Mesenchymal stem cell (in vitro differentiated cells and primary cell): ENCODE results near the gene WDR64.

Experiments
- DNase-seq: peaks from one replicate; pipeline ENCODE4 v3.0.0-alpha.2; 2013
- H2AFZ ChIP-seq: one replicate; pipeline ENCODE4 v1.6.1; 2013; ENCODE audit warnings: low read depth, mild to moderate bottlenecking, control low read depth, inconsistent platforms, low read length, moderate library complexity
- H2AK5ac ChIP-seq: 2 replicates; pipeline ENCODE4 v1.6.1; 2013; ENCODE audit warnings: low read length, moderate library complexity, mild to moderate bottlenecking, inconsistent platforms; ENCODE audit not compliant: severe bottlenecking
- H2BK120ac ChIP-seq: one replicate; pipeline ENCODE4 v1.6.1; 2013; ENCODE audit warnings: low read depth, mild to moderate bottlenecking, inconsistent platforms, low read length, moderate library complexity
- H2BK12ac ChIP-seq, 2 experiments: one replicate each; pipeline ENCODE4 v1.6.1; 2013; ENCODE audit warnings: inconsistent platforms in 2 of 2, low read length in 2 of 2, mild to moderate bottlenecking in 2 of 2, moderate library complexity in 2 of 2, control low read depth in 1 of 2
- H2BK15ac ChIP-seq: one replicate; pipeline ENCODE4 v1.6.1; 2013; ENCODE audit warnings: mild to moderate bottlenecking, low read depth, inconsistent platforms; ENCODE audit not compliant: poor library complexity, severe bottlenecking
- H2BK5ac ChIP-seq: 2 replicates; pipeline ENCODE4 v1.6.1; 2013; ENCODE audit warnings: low read depth, mild to moderate bottlenecking, low read length, control low read depth, inconsistent platforms; ENCODE audit not compliant: poor library complexity, severe bottlenecking
- H3K14ac ChIP-seq, 2 experiments: one replicate each; pipeline ENCODE4 v1.6.1; 2013; ENCODE audit warnings: inconsistent platforms in 2 of 2, low read length in 2 of 2, control low read depth in 1 of 2, mild to moderate bottlenecking in 1 of 2, moderate library complexity in 1 of 2
- H3K18ac ChIP-seq, 2 experiments: one replicate each; pipeline ENCODE4 v1.6.1; 2013; ENCODE audit warnings: inconsistent platforms in 2 of 2, low read length in 2 of 2, control low read depth in 1 of 2, low read depth in 1 of 2, mild to moderate bottlenecking in 1 of 2
- H3K23ac ChIP-seq, 2 experiments: one replicate each; pipeline ENCODE4 v1.6.1; 2013; ENCODE audit warnings: inconsistent platforms in 2 of 2, low read length in 2 of 2, mild to moderate bottlenecking in 2 of 2, moderate library complexity in 2 of 2, control low read depth in 1 of 2
- H3K27ac ChIP-seq: 2 replicates; pipeline ENCODE4 v1.5.1; 2013; ENCODE audit warnings: mild to moderate bottlenecking, moderate library complexity, low read length, control low read depth, inconsistent platforms; ENCODE audit not compliant: poor library complexity, severe bottlenecking
- H3K27me3 ChIP-seq, 2 experiments: 2 replicates each; pipeline versions ENCODE4 v1.6.1 to v1.7.0; 2013; ENCODE audit warnings: low read length in 2 of 2, mild to moderate bottlenecking in 2 of 2, moderate library complexity in 2 of 2, control low read depth in 1 of 2, inconsistent platforms in 1 of 2; ENCODE audit not compliant: control insufficient read depth in 1 of 2, insufficient read depth in 1 of 2
- H3K36me3 ChIP-seq, 2 experiments: 2 replicates each; pipeline versions ENCODE4 v1.6.1 to v1.7.0; 2013; ENCODE audit warnings: low read length in 2 of 2, control low read depth in 1 of 2, inconsistent platforms in 1 of 2, low read depth in 1 of 2, mild to moderate bottlenecking in 1 of 2; ENCODE audit not compliant: insufficient read depth in 2 of 2, control insufficient read depth in 1 of 2
- H3K4ac ChIP-seq, 2 experiments: one replicate each; pipeline ENCODE4 v1.6.1; 2013; ENCODE audit warnings: inconsistent platforms in 2 of 2, low read length in 2 of 2, mild to moderate bottlenecking in 2 of 2, moderate library complexity in 2 of 2, control low read depth in 1 of 2, low read depth in 1 of 2
- H3K4me1 ChIP-seq: 2 replicates; pipeline ENCODE4 v1.6.1; 2013; ENCODE audit warnings: low read depth, low read length, control low read depth; ENCODE audit not compliant: control insufficient read depth, insufficient read depth
- H3K4me2 ChIP-seq: 2 replicates; pipeline ENCODE4 v1.6.1; 2013; ENCODE audit warnings: low read length, mild to moderate bottlenecking, inconsistent platforms; ENCODE audit not compliant: poor library complexity, severe bottlenecking
- H3K4me3 ChIP-seq, 2 experiments: 2 replicates each; pipeline versions ENCODE4 v1.5.1 to v1.7.0; 2013; ENCODE audit warnings: low read length in 2 of 2, mild to moderate bottlenecking in 2 of 2, control low read depth in 1 of 2, low read depth in 1 of 2; ENCODE audit not compliant: insufficient read depth in 1 of 2
- H3K79me1 ChIP-seq: replicated peaks from 2 replicates; pipeline ENCODE4 v1.6.1; 2013; ENCODE audit warnings: mild to moderate bottlenecking, control low read depth, low read length, inconsistent platforms; ENCODE audit not compliant: poor library complexity, severe bottlenecking
- H3K9ac ChIP-seq: 2 replicates; pipeline ENCODE4 v1.7.0; 2013; ENCODE audit warnings: mild to moderate bottlenecking, low read length, moderate library complexity
- H3K9me3 ChIP-seq: 2 replicates; pipeline ENCODE4 v1.7.0; 2013; ENCODE audit warnings: mild to moderate bottlenecking, low read length; ENCODE audit not compliant: control insufficient read depth
- H4K8ac ChIP-seq: one replicate; pipeline ENCODE4 v1.6.1; 2013; ENCODE audit warnings: inconsistent platforms, mild to moderate bottlenecking, low read length, moderate library complexity
- H4K91ac ChIP-seq: one replicate; pipeline ENCODE4 v1.6.1; 2013; ENCODE audit warnings: mild to moderate bottlenecking, low read length, inconsistent platforms
- WGBS: methylation state at CpG from one replicate; pipeline ENCODE4 v1.1.7; 2013; ENCODE audit warnings: mixed read lengths; 5-methylcytosine and 5-hydroxymethylcytosine counted together

The WDR64 gene

DNA sequence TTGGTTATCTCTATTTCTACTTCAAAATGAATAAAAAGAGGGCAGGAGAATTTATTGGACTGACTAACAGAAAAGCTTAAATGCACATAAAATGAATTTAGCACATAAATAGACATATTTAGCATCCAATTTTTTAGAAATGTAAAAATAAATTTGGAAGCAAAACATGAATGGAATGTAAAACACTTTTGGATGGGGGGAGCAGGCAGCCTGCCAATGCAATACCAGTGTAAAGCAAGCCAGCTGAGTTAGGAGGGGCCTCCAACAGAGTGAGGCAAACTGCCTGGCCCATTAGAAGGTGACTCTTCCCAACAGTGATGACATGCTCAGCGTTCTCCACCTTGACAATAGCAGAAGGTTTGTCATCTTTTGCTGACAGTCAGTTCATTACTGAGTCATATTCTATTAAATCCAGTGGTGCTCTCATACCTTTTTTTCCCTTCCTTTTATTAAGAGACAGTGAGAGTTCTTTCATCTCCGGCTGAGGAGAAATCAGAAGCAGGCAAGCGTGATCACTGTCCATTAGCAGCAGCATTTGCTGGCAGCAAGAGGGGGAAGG is 176.5 kb downstream of the WDR64 start:
- H2BK15ac ChIP-seq, result no peak overlapping the region
- no peak overlapping the region for H3K27ac ChIP-seq
- no peak overlapping the region for H4K8ac ChIP-seq
- WGBS, result 45% methylated on average over 3 of the region's 3 CpGs
- no peak overlapping the region for H4K91ac ChIP-seq
- H3K14ac ChIP-seq, result no peak overlapping the region
- H3K9ac ChIP-seq, result no peak overlapping the region
- H3K4me2 ChIP-seq, result no peak overlapping the region
- peaks cover 3% of the 10 kb centered on the region for H3K4me1 ChIP-seq
- no peaks in the 10 kb centered on the region for H3K79me1 ChIP-seq
- DNase-seq, result no peak
- no peaks in the 10 kb centered on the region for H3K27me3 ChIP-seq
- no peak overlapping the region for H3K4ac ChIP-seq
- no peak overlapping the region for H2AFZ ChIP-seq
- no peak overlapping the region for H3K4me3 ChIP-seq
- no peak overlapping the region for H2AK5ac ChIP-seq
- H2BK12ac ChIP-seq, result no peak overlapping the region
- no peak overlapping the region for H2BK120ac ChIP-seq
- H3K23ac ChIP-seq, result no peak overlapping the region
- no peaks in the 10 kb centered on the region for H3K36me3 ChIP-seq
- H2BK5ac ChIP-seq, result no peak overlapping the region
- H3K9me3 ChIP-seq, result no peaks in the 10 kb centered on the region
- H3K18ac ChIP-seq, result no peak overlapping the region

GRCh38 chr1:241829468-241829867 is 177.4 kb downstream of the WDR64 start:
- no peak for DNase-seq
- H4K8ac ChIP-seq, result no peak overlapping the region

DNA sequence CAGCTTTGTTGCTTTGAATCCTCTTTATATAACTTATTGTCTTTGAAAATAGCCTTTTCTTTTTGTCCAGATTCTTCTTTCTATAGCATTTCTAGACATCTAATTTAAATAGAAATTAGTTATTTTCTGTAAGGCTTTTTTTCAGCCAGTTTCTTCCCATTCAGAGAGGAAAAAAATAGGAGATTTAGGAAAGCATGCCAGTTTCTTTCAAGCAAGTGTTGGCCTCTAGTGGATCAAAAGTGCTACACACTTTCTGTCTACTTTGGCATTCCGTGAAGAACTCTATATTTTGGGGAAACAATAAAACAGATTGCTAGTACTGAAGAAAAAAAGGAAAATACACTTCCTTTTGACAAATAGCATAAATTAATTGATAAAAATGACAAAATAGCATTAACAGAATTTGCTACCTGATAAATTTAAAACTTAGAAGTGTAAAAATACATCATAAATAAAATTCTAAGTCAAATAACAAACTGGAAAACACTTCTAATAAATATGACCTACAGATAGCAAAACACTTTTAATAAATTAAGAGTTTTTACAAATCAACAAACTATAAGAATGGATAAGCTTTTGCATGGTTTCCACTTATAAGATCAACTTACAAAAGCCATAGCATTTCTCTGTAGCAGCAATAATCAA is 182.8 kb downstream of the WDR64 start:
- H3K4me2 ChIP-seq, result no peak overlapping the region
- no peak overlapping the region for H4K8ac ChIP-seq
- H2BK120ac ChIP-seq, result no peak overlapping the region
- no peak overlapping the region for H4K91ac ChIP-seq
- no peaks in the 10 kb centered on the region for H3K4me1 ChIP-seq
- no peak overlapping the region for H3K14ac ChIP-seq
- no peaks in the 10 kb centered on the region for H3K79me1 ChIP-seq
- no CpG with 5 or more reads among the region's 1 CpG for WGBS
- H3K23ac ChIP-seq, result no peak overlapping the region
- peak overlapping the region; percentile 55 for H3K9ac ChIP-seq
- DNase-seq, result peak; percentile 67
- no peak overlapping the region for H3K4me3 ChIP-seq
- no peak overlapping the region for H2BK5ac ChIP-seq
- no peaks in the 10 kb centered on the region for H3K27me3 ChIP-seq
- H2AK5ac ChIP-seq, result no peak overlapping the region
- no peak overlapping the region for H2BK15ac ChIP-seq
- H2AFZ ChIP-seq, result no peak overlapping the region
- H3K36me3 ChIP-seq, result no peaks in the 10 kb centered on the region
- H3K18ac ChIP-seq, result no peak overlapping the region
- no peak overlapping the region for H2BK12ac ChIP-seq
- H3K4ac ChIP-seq, result no peak overlapping the region
- H3K27ac ChIP-seq, result no peak overlapping the region
- H3K9me3 ChIP-seq, result no peaks in the 10 kb centered on the region

More at GRCh38 chr1:241829468-241829867, 177.4 kb downstream of the WDR64 start:
- Histone ChIP-seq H3K4me1 (peaks cover 3% of the 10 kb centered on the region), H3K18ac (no peak overlapping the region), H3K27me3 (no peaks in the 10 kb centered on the region), H3K4me2 (no peak overlapping the region), H3K36me3 (no peaks in the 10 kb centered on the region), H3K79me1 (no peaks in the 10 kb centered on the region), H3K4me3 (no peak overlapping the region), H2AK5ac (no peak overlapping the region), H3K27ac (no peak overlapping the region), H3K9me3 (no peaks in the 10 kb centered on the region), H2BK12ac (no peak overlapping the region), H3K9ac (no peak overlapping the region), H2BK5ac (no peak overlapping the region), H2BK120ac (no peak overlapping the region), H2AFZ (no peak overlapping the region), H3K4ac (no peak overlapping the region), H3K14ac (no peak overlapping the region), H2BK15ac (no peak overlapping the region), H4K91ac (no peak overlapping the region), H3K23ac (no peak overlapping the region)

- H2BK15ac ChIP-seq, result no peak overlapping the region
These were observed 184.9 kb downstream of the WDR64 start for GRCh38 chr1:241836941-241837340.

More at GRCh38 chr1:241836941-241837340, 184.9 kb downstream of the WDR64 start:
- H3K4me1 ChIP-seq, result no peaks in the 10 kb centered on the region
- no peak overlapping the region for H3K4ac ChIP-seq
- no peak overlapping the region for H4K91ac ChIP-seq
- no peak overlapping the region for H3K14ac ChIP-seq
- no peaks in the 10 kb centered on the region for H3K36me3 ChIP-seq
- H3K23ac ChIP-seq, result no peak overlapping the region
- H2BK120ac ChIP-seq, result no peak overlapping the region
- H2BK5ac ChIP-seq, result no peak overlapping the region
- H3K18ac ChIP-seq, result no peak overlapping the region
- H3K79me1 ChIP-seq, result no peaks in the 10 kb centered on the region
- no peak overlapping the region for H2AFZ ChIP-seq
- no peaks in the 10 kb centered on the region for H3K27me3 ChIP-seq
- no peak overlapping the region for H2AK5ac ChIP-seq
- DNase-seq, result no peak
- no peak overlapping the region for H4K8ac ChIP-seq
- no peak overlapping the region for H2BK12ac ChIP-seq
- no peak overlapping the region for H3K27ac ChIP-seq
- H3K4me3 ChIP-seq, result no peak overlapping the region
- H3K9ac ChIP-seq, result no peak overlapping the region
- no CpG with 5 or more reads among the region's 2 CpGs for WGBS
- no peak overlapping the region for H3K4me2 ChIP-seq
- H3K9me3 ChIP-seq, result no peaks in the 10 kb centered on the region
